ENCODE data around the gene POLR2M.

The POLR2M gene

GRCh38 chr15:57691082-57691481, 15.4 kb upstream of the POLR2M start:
- DNase-seq (ENCODE audit: low read depth in 1 of 2, low spot score in 1 of 2) = no peak

- DNase-seq (ENCODE audit: low read depth in 1 of 2, low spot score in 1 of 2) = no peak
Observed at GRCh38 chr15:57692709-57693108, 13.8 kb upstream of the POLR2M start.

DNA sequence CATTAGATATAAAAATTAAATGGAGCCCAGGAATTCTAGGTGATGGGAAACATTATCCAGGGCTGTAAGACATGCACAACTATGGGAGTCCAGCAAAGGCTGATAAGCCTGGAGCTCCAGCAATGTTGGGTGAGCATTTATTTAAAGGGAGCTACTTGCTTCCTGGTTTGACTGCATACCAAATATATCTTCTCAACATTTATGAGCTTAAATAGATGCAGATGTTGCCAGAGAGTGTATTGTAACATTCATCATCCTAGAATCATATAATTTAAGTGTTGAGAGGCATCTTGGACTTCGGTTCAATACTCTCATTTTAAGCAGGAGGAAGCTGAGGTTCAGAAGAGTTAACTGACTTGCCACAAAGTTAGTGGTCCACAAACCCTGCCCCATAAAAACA, 12.2 kb upstream of the POLR2M start:
- DNase-seq (ENCODE audit: low read depth in 1 of 2, low spot score in 1 of 2) = no peak

- no peak for DNase-seq (ENCODE audit: low read depth in 1 of 2, low spot score in 1 of 2)
Observed at GRCh38 chr15:57696146-57696545, 10.4 kb upstream of the POLR2M start.

DNA sequence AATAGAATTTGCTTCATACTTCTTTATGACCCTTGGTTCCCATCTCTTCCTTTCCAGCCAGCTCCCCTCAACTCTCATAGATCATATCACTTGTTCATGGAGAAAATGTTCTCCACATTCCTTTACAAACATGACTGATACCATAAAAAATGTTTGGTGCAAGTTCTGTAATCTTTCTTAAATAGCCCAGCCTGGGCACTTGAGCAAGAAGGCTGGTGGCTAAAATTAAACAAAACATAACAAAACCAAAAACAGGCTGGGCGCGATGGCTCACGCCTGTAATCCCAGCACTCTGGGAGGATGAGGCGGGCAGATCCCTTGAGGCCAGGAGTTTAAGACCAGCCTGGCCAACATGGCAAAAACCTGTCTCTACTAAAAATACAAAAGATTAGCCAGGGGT, 8.9 kb upstream of the POLR2M start:
- DNase-seq (ENCODE audit: low read depth in 1 of 2, low spot score in 1 of 2) = no peak

GRCh38 chr15:57698243-57698642, 8.3 kb upstream of the POLR2M start:
- DNase-seq (ENCODE audit: low read depth in 1 of 2, low spot score in 1 of 2) = no peak

DNA sequence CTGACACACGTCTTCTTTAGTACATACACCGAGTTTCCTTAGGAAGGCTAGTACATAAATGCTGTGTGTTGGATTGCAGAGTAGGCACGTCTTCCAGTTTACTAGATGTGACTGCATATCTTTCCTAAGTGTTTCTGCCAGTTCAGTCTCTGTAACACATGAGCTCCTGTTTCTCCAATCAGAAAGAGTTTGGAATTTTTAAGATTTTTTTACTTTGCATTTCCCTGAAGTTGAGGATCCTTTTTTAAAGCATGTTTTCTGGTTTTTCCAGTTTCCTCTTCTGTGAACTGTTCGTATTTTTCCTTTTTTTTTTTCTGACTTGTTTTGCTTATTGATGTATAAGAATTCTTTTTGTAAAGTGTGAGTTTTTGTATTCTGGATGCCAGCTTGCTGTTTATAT, 7.5 kb upstream of the POLR2M start:
- no peak for DNase-seq (ENCODE audit: low read depth in 1 of 2, low spot score in 1 of 2)

DNA sequence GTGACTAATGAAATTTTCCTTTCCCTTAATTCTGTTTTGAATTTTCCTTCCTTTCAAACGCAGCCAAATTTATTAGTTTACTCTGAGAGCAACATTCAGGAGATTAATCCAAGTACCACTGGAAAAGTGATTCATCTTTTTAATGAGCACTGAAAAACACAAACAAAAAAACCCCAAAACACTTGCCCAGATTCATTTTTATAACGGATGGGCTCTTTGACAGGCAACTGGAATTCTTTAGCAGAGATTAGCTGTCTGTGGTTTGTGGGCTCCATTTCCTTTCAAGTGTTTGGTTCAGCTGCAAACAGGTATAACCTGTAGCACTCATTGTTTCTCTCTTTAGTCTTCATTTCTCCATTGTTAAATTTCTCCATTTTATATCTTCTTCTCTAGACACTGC, 3.1 kb upstream of the POLR2M start:
- DNase-seq (ENCODE audit: low read depth in 1 of 2, low spot score in 1 of 2) = no peak

GRCh38 chr15:57704441-57704840, 2.1 kb upstream of the POLR2M start:
- no peak for DNase-seq (ENCODE audit: low read depth in 1 of 2, low spot score in 1 of 2)

- no peak for DNase-seq (ENCODE audit: low read depth in 1 of 2, low spot score in 1 of 2)
Observed at GRCh38 chr15:57705746-57706404, 639 bp upstream of the POLR2M start.

DNA sequence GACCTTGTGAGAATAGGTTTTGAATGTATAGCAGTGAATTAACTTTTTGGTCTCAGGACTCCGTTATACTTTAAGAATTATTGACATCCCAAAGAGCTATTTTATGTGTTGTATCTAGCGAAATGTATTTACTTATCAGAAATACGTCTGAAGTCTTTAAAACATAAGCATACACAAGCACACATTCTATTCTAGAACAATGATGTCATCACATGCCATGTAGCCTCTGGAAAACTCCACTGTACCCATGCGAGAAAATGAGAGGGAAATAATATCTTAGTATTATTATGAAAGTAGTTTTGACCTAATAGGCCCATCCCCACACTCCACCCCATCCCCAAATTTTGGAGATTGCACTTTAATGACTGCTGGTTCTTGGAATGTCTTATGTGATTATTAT, 1.5 kb downstream of the POLR2M start:
- DNase-seq (ENCODE audit: low read depth in 1 of 2, low spot score in 1 of 2) = no peak

- no peak for DNase-seq (ENCODE audit: low read depth in 1 of 2, low spot score in 1 of 2)
Observed at GRCh38 chr15:57718309-57718708, 11.8 kb downstream of the POLR2M start.

DNA sequence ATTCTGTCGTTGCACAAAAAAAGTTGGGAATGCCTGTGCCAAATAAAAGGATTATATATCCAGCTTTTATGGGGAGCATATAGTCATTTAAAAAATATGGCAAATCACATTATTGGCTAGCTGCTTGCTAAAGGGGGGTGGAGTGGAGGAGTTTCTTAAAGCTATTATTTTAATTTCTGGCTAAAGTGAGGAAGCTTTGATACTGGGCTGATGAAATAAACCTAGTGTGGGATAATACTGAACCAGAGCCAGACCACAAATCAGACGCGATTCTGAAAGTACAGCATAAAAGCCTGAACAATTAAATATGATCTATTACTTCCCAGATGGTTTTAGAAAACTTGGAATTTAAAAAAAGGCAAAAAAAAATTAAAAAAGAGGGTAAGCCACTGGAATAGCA, 14.4 kb downstream of the POLR2M start:
- no peak for DNase-seq (ENCODE audit: low read depth in 1 of 2, low spot score in 1 of 2)

- no peak for DNase-seq (ENCODE audit: low read depth in 1 of 2, low spot score in 1 of 2)
Observed at GRCh38 chr15:57726411-57726810, 19.9 kb downstream of the POLR2M start.

GRCh38 chr15:57727031-57727430, 20.5 kb downstream of the POLR2M start:
- no peak for DNase-seq (ENCODE audit: low read depth in 1 of 2, low spot score in 1 of 2)

- DNase-seq (ENCODE audit: low read depth in 1 of 2, low spot score in 1 of 2) = no peak
Observed at GRCh38 chr15:57728436-57728835, 21.9 kb downstream of the POLR2M start.

GRCh38 chr15:57730876-57731275, 24.4 kb downstream of the POLR2M start:
- DNase-seq (ENCODE audit: low read depth in 1 of 2, low spot score in 1 of 2) = no peak

- DNase-seq (ENCODE audit: low read depth in 1 of 2, low spot score in 1 of 2) = no peak
Observed at GRCh38 chr15:57731530-57732103, 25.1 kb downstream of the POLR2M start.

GRCh38 chr15:57732526-57733331, 26.2 kb downstream of the POLR2M start:
- DNase-seq (ENCODE audit: low read depth in 1 of 2, low spot score in 1 of 2) = peak in 1 of 2 donors; percentile 42

GRCh38 chr15:57734860-57735259, 28.3 kb downstream of the POLR2M start:
- DNase-seq (ENCODE audit: low read depth in 1 of 2, low spot score in 1 of 2) = no peak

GRCh38 chr15:57735431-57735830, 28.9 kb downstream of the POLR2M start:
- DNase-seq (ENCODE audit: low read depth in 1 of 2, low spot score in 1 of 2) = no peak

DNA sequence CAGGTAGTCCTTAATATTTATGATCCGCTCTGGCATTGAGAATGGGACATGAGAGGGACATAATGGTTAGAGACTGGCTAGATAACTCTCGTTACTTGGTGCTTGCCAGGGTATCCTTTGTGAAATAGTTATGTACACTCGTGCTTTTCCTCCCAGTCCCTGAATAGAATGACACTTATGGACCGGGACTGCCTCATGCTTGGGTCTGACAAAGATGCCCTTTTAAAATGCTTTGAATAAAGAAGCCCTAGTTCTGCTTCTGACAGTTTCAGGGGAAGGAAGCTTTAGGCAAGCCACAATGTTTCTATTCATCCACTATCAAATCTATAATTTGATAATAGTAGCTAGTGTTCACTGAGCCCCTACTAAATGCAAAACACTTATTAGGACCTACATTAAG, 29.4 kb downstream of the POLR2M start:
- DNase-seq (ENCODE audit: low read depth in 1 of 2, low spot score in 1 of 2) = no peak

All from activated CD4-positive, alpha-beta T cell treated with anti-CD3 and anti-CD28 coated beads, Interleukin-2, amount 50 U/mL, for 24 hours (primary cell).